Activated CD8-positive, alpha-beta memory T cell treated with anti-CD3 and anti-CD28 coated beads, Interleukin-2, amount 10 ng/mL, durations not matched to agents 7 days and 5 days (primary cell): Measurements from ENCODE around the gene FARS2. TPM values are rescaled to one million over a fixed set of nuclear protein-coding genes. Genes with fewer than 3 reads are reported as not detected.
A peak's percentile ranks its signal among the peaks of the same experiment; 100 is the strongest.

Experiments used
- ATAC-seq: fragments of 150-1000 bp; cut with Tn5 transposase; one replicate; pipeline ENCODE4 v1.10.0; 2021; ENCODE audit warnings: moderate library complexity
- CTCF ChIA-PET: fragments of 350-600 bp; sonication (Branson Sonifier 250); formaldehyde crosslinking; loops from one replicate; lab custom pipeline; 2021; ENCODE audit warnings: antibody characterized with exemption; lab: Charles Lee
- DNase-seq: peaks from one replicate; pipeline ENCODE4 v3.0.0-alpha.2; 2020
- H3K27ac Mint-ChIP-seq: one replicate; pipeline ENCODE4 v1.8.0; 2021; ENCODE audit warnings: mild to moderate bottlenecking, mixed read lengths
- H3K27me3 Mint-ChIP-seq: one replicate; pipeline ENCODE4 v1.8.0; 2021; ENCODE audit warnings: mixed read lengths
- H3K36me3 Mint-ChIP-seq: one replicate; pipeline ENCODE4 v1.8.0; 2021; ENCODE audit warnings: mild to moderate bottlenecking, mixed read lengths
- H3K4me1 Mint-ChIP-seq: one replicate; pipeline ENCODE4 v1.8.0; 2021; ENCODE audit warnings: mixed read lengths
- H3K4me3 Mint-ChIP-seq: one replicate; pipeline ENCODE4 v1.8.0; 2021; ENCODE audit warnings: mild to moderate bottlenecking, moderate library complexity, mixed read lengths
- H3K9me3 Mint-ChIP-seq: one replicate; pipeline ENCODE4 v1.8.0; 2022; ENCODE audit warnings: low read depth, mixed read lengths
- total RNA-seq, 2 experiments: library from RNA; stranded (reverse); gene quantifications; one replicate each; pipeline ENCODE4 v1.2.3, GENCODE V29; 2021

The FARS2 gene
- total RNA-seq, 2 experiments from 2014 or later, result 23.2 to 28.3 TPM

DNA sequence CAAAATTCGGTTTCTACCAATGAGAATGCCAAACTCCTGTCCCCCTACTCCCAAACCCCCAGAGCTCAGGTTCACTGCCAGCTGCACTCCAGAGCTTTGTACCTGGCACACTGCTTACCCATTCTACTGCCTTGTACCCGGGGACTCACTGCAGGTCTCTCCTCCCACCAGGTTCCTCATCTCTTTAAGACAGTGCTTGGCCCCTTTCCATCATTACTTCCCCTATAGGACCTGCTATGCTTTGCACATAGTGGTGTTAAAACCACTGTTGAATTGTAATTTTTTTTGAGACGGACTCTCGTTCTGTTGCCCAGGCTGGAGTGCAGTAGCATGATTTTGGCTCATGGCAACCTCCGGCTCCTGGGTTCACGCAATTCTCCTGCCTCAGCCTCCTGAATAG, 26.4 kb upstream of the FARS2 start:
- Mint-ChIP-seq H3K27me3 (no peaks in the 10 kb centered on the region), H3K4me1 (peaks cover 17% of the 10 kb centered on the region), H3K27ac (no peak overlapping the region), H3K4me3 (no peak overlapping the region), H3K9me3 (no peaks in the 10 kb centered on the region), H3K36me3 (peaks cover 2% of the 10 kb centered on the region)
- CTCF ChIA-PET, result interaction anchor here (0.8 to 1.0 kb wide), 2 partner anchors 13 to 39 kb away, joined by 3 read pairs; no protein-coding TSS in a partner anchor
- ATAC-seq (no peak), DNase-seq (no peak)

DNA sequence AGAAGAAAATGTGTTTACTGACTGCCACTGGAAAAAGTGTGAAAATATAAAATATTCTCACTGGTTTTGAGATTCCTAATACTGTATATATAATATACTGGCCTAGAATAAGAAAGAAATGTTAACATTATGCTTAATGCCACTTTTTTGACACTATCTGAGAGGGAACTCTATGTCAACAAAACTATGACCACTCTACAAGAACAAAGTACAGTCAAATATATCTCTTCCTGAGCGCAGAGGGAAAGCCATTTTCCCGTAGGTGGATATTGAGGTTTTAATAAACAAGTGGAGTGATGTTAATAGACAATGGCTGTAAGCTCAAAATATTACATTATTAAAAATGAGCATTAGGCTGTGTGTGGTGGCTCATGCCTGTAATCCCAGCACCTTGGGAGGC, 25.5 kb upstream of the FARS2 start:
- CTCF ChIA-PET, result interaction anchor here (0.7 kb wide), 1 partner anchor 14 kb away, joined by 3 read pairs; no protein-coding TSS in a partner anchor
- Mint-ChIP-seq H3K27me3 (no peaks in the 10 kb centered on the region), H3K9me3 (no peaks in the 10 kb centered on the region), H3K4me3 (no peak overlapping the region), H3K27ac (no peak overlapping the region), H3K36me3 (peaks cover 2% of the 10 kb centered on the region), H3K4me1 (peaks cover 17% of the 10 kb centered on the region)
- ATAC-seq (no peak), DNase-seq (no peak)

DNA sequence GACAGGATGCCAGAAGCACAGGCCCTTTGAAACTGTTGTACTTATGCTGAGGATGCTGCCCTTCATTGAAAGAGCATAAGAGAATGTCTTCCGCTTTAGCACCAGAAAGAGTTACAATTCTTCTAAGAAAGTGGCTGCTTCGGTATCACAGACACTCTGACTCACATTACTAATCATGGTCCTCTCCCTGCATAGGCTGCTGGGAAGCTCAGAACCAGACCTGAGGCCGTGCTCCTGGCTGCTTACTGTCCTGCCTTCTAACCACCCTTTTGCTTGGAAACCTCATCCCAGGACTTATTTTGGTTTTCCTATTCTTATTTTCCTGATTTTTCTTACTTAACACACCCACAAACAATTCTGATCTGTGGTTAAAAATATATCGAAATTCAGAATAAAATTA, 23.5 kb upstream of the FARS2 start:
- Mint-ChIP-seq H3K36me3 (peaks cover 2% of the 10 kb centered on the region), H3K27me3 (no peaks in the 10 kb centered on the region), H3K27ac (no peak overlapping the region), H3K4me1 (peaks cover 8% of the 10 kb centered on the region), H3K9me3 (no peaks in the 10 kb centered on the region), H3K4me3 (no peak overlapping the region)
- ATAC-seq, result no peak
- DNase-seq, result no peak
- CTCF ChIA-PET, result interaction anchor here (1.5 kb wide), 1 partner anchor 94 kb away, joined by 3 read pairs; no protein-coding TSS in a partner anchor

DNA sequence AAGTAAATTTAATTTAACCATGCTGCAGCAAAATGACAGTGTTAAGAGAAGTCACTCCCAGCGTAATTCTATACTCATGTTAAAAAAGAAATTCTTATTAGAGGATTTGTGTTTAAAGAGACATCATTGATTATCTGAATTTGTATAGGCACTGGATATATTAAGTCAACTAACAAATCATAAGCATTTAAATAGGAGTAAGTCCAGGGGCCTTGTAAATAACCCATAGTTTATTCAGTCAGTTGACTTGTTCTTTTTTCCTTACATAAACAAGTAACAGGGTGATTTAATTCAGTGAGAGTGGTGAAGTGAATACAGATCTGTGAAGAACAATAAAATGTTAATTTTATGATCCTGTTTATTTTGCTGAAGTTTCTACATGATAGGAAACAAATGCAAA, 23.0 kb upstream of the FARS2 start:
- Mint-ChIP-seq H3K27me3 (no peaks in the 10 kb centered on the region), H3K4me3 (no peak overlapping the region), H3K4me1 (peaks cover 5% of the 10 kb centered on the region), H3K9me3 (no peaks in the 10 kb centered on the region), H3K27ac (no peak overlapping the region), H3K36me3 (peaks cover 2% of the 10 kb centered on the region)
- CTCF ChIA-PET, result no interaction called here
- no peak for ATAC-seq
- DNase-seq, result no peak

DNA sequence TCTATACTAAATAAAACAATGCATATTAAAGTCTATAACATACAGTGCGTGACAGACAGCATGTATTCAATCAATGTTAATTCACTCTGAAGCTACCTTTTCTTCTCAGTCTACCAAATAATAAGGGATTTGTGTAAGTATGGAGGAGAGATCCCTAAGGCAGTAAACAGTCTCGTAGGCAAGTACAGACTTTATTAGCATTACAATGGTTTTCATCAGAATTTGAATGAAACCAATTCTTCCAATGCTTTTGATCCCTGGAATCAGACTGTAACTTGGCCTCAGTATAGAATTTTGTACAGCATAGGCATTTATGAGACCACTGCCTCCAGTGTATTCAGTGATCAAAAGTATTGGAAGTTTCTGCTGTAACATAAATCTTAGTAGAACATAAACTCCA, 20.1 kb upstream of the FARS2 start:
- Mint-ChIP-seq H3K27ac (no peak overlapping the region), H3K4me1 (peaks cover 5% of the 10 kb centered on the region), H3K36me3 (peaks cover 2% of the 10 kb centered on the region), H3K27me3 (no peaks in the 10 kb centered on the region), H3K9me3 (no peaks in the 10 kb centered on the region), H3K4me3 (no peak overlapping the region)
- CTCF ChIA-PET, result no interaction called here
- no peak for ATAC-seq
- DNase-seq, result no peak

DNA sequence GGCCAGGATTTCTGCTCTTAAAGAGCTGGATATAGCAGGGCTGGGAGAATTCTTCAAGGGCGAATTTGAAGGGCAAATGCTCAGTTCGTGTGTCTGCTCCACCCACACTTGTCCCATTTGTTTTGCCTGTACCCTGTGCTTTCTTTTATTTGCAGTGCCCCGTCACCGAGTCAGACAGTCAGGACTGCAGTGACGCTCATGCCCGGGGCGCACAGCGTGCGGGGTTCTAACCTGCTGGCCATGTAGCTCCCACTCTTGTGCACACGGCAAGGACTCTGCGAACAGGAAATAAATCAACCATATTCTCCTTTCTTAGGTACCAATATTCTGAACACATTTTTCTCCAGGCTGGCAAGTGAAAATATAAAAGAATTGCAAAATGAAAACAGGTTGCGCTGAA, 18.2 kb upstream of the FARS2 start:
- CTCF ChIA-PET, result interaction anchor here (1.2 kb wide), 1 partner anchor 28 kb away, joined by 3 read pairs; no protein-coding TSS in a partner anchor
- no peak for DNase-seq
- Mint-ChIP-seq H3K27me3 (no peaks in the 10 kb centered on the region), H3K4me1 (peaks cover 5% of the 10 kb centered on the region), H3K36me3 (peaks cover 2% of the 10 kb centered on the region), H3K4me3 (no peak overlapping the region), H3K9me3 (no peaks in the 10 kb centered on the region), H3K27ac (no peak overlapping the region)
- ATAC-seq, result no peak

DNA sequence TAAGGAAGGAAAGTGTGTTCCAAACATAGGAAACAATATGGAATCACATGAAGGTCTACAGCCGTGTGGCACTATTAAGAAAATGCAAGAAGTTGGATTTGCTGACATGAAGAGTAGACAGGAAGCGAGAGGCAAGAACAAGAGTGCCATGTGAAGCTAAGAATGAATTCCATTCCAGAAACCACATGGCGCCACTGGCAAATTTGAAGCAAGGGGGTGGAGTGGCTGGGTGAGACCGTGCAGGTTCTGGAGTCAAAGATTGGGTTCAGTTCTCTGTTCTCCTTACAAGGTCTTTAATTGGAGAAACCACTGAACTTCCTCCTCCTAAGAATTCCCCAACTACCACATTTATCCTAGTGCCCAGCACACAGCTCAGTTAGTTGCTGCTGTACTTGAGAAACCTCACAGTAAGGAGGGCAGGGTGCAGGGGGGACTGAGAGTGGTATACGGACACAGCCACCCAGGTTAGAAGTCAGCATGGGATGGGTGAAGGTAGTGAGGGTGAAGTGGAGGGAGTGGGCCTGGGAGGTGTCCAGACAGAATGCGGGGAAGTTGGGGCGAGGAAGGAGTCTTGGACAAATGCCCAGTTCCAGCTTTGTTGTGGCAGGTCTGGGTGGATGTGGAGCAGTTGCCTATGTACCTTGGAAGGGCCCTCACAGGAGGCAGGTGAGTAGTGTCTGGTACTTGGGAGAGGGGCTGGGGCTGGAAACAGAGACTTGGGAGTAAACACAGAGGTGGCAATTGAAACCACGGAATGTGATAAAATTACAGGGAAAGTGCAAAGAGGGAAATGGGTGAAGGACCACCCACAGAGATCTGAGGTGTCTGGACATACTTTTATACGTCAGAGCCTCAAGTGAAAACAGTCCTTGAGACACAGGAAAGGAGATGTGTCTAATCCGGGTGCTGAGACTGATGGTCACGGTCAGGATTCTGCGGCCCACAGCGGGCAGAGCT, 14.9 kb upstream of the FARS2 start:
- no peak overlapping the region for H3K4me3 Mint-ChIP-seq
- H3K27me3 Mint-ChIP-seq, result no peaks in the 10 kb centered on the region
- no peak for DNase-seq
- CTCF ChIA-PET, result interaction anchor here (1.4 to 1.6 kb wide), 2 partner anchors 56 to 103 kb away, joined by 4 to 5 read pairs; no protein-coding TSS in a partner anchor
- peaks cover 2% of the 10 kb centered on the region for H3K9me3 Mint-ChIP-seq
- no peak overlapping the region for H3K27ac Mint-ChIP-seq
- H3K4me1 Mint-ChIP-seq, result peaks cover 5% of the 10 kb centered on the region
- peaks cover 8% of the 10 kb centered on the region for H3K36me3 Mint-ChIP-seq
- ATAC-seq, result no peak

DNA sequence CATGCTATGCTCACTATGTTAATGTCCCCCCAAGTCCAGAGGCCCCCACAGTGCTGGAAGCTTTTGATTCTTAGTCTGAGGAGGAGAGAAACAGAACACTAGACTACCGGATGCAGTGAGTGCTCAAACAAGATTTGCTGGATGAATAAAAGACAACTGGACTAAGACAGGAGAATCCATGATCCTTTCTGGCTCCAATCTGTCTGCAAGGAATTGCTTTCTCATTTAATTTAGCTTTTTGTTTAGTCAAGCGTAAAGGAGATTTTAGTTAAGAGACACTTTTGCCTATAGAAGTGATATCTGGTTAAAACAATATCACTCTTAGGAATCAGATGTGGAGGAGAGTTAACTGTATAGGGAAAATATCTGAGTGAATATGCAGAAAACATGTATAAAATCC, 14.1 kb upstream of the FARS2 start:
- H3K9me3 Mint-ChIP-seq, result peaks cover 4% of the 10 kb centered on the region
- H3K36me3 Mint-ChIP-seq, result peaks cover 12% of the 10 kb centered on the region
- CTCF ChIA-PET, result interaction anchor here (1.4 to 1.6 kb wide), 2 partner anchors 55 to 103 kb away, joined by 4 to 5 read pairs; no protein-coding TSS in a partner anchor
- H3K27ac Mint-ChIP-seq, result no peak overlapping the region
- H3K4me1 Mint-ChIP-seq, result peaks cover 5% of the 10 kb centered on the region
- ATAC-seq (no peak), DNase-seq (no peak)
- no peaks in the 10 kb centered on the region for H3K27me3 Mint-ChIP-seq
- H3K4me3 Mint-ChIP-seq, result no peak overlapping the region

DNA sequence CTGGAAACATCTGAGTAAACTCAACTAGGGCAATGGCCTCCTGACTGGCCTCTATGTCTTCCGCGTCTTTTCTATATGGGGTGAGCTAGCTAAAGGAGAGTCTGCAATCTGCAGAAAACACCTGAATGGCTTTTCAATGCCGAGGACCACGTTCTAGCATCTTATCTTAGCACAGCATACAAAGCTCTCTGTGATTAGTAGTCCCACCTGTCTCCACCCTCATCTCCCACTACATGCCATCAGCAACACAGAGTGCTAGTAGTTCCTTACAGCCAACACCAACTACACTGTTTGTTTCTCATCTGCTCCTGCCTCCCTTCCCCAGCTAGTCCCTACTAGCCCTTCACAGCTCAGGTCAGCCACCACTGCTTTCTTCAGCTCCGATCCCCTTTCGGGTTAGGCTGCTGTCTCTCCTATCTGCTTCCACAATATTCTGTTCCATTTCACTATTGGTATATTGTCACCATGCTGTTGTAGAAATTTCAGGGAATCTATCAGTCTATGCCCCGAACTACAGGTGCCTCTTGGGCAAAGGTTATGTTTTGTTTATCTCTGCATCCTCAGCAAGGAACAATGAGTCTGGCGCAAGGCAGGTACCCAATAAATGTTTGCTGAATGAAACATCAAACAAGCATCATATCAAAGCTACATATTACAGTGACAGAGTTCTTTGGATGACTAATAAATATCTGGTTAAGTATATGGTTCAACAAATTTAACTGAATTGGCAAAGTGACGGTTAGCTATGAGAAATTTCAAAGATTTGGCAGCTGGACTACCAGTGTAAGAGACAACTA, 12.8 kb upstream of the FARS2 start:
- H3K27ac Mint-ChIP-seq, result no peak overlapping the region
- no peak overlapping the region for H3K4me3 Mint-ChIP-seq
- no peaks in the 10 kb centered on the region for H3K27me3 Mint-ChIP-seq
- CTCF ChIA-PET, result interaction anchor here (0.7 kb wide), 1 partner anchor 54 kb away, joined by 3 read pairs; no protein-coding TSS in a partner anchor
- peaks cover 19% of the 10 kb centered on the region for H3K36me3 Mint-ChIP-seq
- H3K9me3 Mint-ChIP-seq, result peaks cover 4% of the 10 kb centered on the region
- DNase-seq, result no peak
- ATAC-seq, result no peak
- peaks cover 5% of the 10 kb centered on the region for H3K4me1 Mint-ChIP-seq

DNA sequence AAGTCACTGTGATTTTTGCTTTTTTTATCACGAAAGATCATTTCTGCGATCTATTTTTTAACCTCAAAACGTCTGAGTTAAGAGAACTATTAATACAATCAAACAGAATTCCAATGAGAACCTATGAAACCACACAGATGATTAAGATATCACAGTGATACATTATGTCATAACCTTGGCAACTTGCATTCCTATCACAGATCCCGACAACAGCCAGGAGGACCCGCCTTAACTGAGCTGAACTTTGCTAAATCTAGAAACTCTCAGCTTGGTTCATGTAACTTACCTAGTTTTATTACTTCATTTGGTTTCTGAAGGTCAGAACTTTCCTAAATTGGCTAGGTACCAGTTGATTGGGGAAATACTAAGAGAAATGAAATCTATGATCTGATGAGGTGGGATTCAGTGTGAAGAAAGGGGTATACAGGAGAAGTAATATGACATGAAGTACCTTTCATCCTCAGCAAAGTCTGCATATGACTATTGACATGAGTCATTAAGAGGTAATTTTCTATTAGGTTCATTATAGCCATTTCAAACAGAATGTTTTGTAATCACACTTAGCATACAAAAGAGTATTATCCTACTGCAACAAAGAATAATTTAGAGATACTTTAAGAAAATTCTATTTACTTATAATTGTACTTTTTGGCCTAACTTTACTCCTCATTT, 11.7 kb upstream of the FARS2 start:
- Mint-ChIP-seq H3K27me3 (no peaks in the 10 kb centered on the region), H3K4me1 (peaks cover 5% of the 10 kb centered on the region), H3K36me3 (peaks cover 27% of the 10 kb centered on the region), H3K4me3 (no peak overlapping the region), H3K9me3 (peaks cover 4% of the 10 kb centered on the region), H3K27ac (no peak overlapping the region)
- DNase-seq (no peak), ATAC-seq (no peak)
- CTCF ChIA-PET, result no interaction called here

DNA sequence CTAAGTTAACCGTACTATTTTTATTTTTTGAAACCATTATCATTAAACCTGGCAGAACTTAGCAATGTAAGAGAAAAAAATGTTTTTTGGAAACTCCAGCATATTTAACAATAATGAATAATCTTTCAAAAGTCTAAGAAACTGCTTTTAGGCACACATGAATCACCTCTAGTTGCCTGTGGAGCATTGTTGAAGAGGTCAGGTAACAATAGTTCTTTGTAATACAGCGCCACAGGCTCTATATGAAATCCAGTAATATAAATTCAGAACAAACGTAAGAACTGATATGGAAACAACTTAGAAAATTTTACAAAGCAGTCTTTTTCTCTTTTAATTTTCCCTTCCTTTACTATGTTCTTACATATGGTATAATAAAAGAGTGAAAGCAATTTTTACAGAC, 10.9 kb upstream of the FARS2 start:
- Mint-ChIP-seq H3K9me3 (peaks cover 4% of the 10 kb centered on the region), H3K36me3 (peaks cover 32% of the 10 kb centered on the region), H3K4me3 (no peak overlapping the region), H3K27ac (no peak overlapping the region), H3K4me1 (peaks cover 3% of the 10 kb centered on the region), H3K27me3 (no peaks in the 10 kb centered on the region)
- DNase-seq, result no peak
- CTCF ChIA-PET, result no interaction called here
- no peak for ATAC-seq

DNA sequence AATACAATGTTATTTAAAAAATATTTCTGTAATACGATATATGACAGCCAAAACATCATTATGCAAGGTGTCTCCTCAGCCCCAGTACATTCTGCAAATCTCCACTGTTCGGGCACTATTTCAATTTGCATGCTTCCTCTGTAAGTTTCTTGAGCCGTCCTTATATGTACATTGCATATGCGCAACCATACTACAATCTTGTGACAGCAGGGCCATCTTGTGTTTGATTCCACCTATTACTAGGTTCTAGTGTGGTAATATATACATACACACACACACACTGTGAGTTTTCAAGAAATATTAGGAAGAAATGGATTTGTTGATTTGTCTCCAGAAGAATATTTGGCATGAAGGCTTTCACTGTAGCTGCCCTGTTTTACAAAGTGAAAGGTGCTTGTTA, 10.4 kb upstream of the FARS2 start:
- Mint-ChIP-seq H3K36me3 (peaks cover 33% of the 10 kb centered on the region), H3K4me3 (no peak overlapping the region), H3K27me3 (no peaks in the 10 kb centered on the region), H3K27ac (no peak overlapping the region), H3K4me1 (no peaks in the 10 kb centered on the region), H3K9me3 (peaks cover 4% of the 10 kb centered on the region)
- CTCF ChIA-PET, result no interaction called here
- ATAC-seq (no peak), DNase-seq (no peak)

DNA sequence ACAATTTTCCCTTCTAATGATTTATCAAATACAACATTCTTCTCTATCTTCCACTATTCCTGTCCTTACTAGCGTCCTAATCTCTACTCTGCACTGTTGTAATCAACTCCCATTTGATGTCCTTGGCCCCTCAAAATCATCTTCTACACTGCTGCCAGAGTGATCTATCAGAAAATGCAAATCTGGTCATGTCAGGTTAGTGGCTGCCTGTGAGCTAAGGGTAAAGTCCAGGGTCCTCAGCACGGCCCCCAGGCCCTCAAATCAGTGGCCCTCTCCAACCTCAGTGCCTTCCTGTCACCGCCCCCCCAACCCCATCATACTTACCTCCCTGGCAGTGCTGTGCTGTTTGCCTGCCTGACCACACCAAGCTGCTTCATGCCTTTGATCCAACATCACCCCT, 4.4 kb upstream of the FARS2 start:
- H3K4me3 Mint-ChIP-seq, result no peak overlapping the region
- H3K27me3 Mint-ChIP-seq, result no peaks in the 10 kb centered on the region
- H3K9me3 Mint-ChIP-seq, result no peaks in the 10 kb centered on the region
- peaks cover 40% of the 10 kb centered on the region for H3K36me3 Mint-ChIP-seq
- ATAC-seq (no peak), DNase-seq (no peak)
- H3K27ac Mint-ChIP-seq, result peak overlapping the region; percentile 76
- H3K4me1 Mint-ChIP-seq, result peaks cover 35% of the 10 kb centered on the region
- CTCF ChIA-PET, result interaction anchor here (0.9 to 1.0 kb wide), 2 partner anchors 46 to 105 kb away, joined by 3 read pairs; no protein-coding TSS in a partner anchor
